ENCODE results near the gene SDK1. TPM values are rescaled to one million over a fixed set of nuclear protein-coding genes. Genes with fewer than 3 reads are reported as not detected.
"Not testable (repeated sequence)": the region's sequence is repeated elsewhere in the genome, so short reads cannot be mapped to it uniquely, and the experiment has no call there.

The SDK1 gene
- polyA plus RNA-seq, 3 donors, result 3.2 to 6.6 (median 3.3) TPM

DNA sequence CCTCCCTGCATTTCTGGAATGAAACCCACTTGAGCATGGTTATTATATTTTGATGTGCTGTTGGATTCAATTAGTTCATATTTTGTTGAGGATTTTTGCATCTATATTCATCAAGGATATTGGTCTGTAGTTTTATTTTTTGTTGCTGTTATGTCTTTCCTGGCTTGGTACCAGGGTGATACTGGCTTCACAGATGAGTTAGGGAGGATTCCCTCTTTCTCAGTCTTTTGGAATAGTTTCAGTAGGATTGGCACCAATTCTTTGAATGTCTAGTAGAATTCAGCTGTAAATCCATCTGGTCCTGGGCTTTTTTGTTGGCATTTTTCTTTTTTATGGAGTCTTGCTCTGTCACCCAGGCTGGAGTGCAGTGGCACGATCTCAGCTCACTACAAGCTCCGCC lies 405.0 kb downstream of the SDK1 start:
- H3K27ac ChIP-seq (ENCODE audit: low read depth, low read length), result not testable (repeated sequence)
- WGBS, 3 donors, result 90 to 100% (median 98%) methylated on average over 2 of the region's 2 CpGs

GRCh38 chr7:3710122-3710521 lies 409.1 kb downstream of the SDK1 start:
- no peak overlapping the region for H3K27ac ChIP-seq (ENCODE audit: low read depth, low read length)
- WGBS, 3 donors, result 37 to 87% (median 82%) methylated on average over 1 of the region's 1 CpG

- 19 to 49% (median 37%) methylated on average over 5 of the region's 5 CpGs for WGBS, 3 donors
- H3K27ac ChIP-seq (ENCODE audit: low read depth, low read length), result no peak overlapping the region
Observed at GRCh38 chr7:3710531-3710930, 409.5 kb downstream of the SDK1 start.

DNA sequence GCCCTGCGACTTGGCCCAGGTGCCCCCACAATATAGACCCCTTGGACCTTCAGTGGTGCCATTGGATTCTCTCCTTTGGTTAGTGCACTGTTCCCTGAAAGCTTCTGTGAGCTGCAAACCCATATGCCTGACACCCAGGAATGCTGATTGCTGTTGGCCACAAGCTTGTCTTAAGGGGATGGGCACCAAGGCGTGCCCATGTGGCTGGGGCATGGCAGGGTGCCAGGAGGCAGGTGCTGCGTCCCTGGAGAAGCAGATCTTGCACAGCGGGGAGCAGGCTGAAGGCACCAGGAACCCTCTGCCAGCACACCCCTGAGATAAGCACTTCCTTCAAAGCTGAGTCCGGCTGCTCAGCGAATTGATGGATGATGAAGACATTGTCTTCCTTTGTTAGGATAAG lies 411.8 kb downstream of the SDK1 start:
- no peak overlapping the region for H3K27ac ChIP-seq (ENCODE audit: low read depth, low read length)
- 55 to 60% (median 60%) methylated on average over 6 of the region's 6 CpGs for WGBS, 3 donors

- WGBS, 3 donors, result 93 to 95% (median 94%) methylated on average over 3 of the region's 3 CpGs
- no peak overlapping the region for H3K27ac ChIP-seq (ENCODE audit: low read depth, low read length)
Observed at GRCh38 chr7:3721422-3721821, 420.4 kb downstream of the SDK1 start.

GRCh38 chr7:3722396-3722922 lies 421.4 kb downstream of the SDK1 start:
- H3K27ac ChIP-seq (ENCODE audit: low read depth, low read length), result no peak overlapping the region
- WGBS, 3 donors, result 38 to 52% (median 43%) methylated on average over 13 of the region's 13 CpGs

DNA sequence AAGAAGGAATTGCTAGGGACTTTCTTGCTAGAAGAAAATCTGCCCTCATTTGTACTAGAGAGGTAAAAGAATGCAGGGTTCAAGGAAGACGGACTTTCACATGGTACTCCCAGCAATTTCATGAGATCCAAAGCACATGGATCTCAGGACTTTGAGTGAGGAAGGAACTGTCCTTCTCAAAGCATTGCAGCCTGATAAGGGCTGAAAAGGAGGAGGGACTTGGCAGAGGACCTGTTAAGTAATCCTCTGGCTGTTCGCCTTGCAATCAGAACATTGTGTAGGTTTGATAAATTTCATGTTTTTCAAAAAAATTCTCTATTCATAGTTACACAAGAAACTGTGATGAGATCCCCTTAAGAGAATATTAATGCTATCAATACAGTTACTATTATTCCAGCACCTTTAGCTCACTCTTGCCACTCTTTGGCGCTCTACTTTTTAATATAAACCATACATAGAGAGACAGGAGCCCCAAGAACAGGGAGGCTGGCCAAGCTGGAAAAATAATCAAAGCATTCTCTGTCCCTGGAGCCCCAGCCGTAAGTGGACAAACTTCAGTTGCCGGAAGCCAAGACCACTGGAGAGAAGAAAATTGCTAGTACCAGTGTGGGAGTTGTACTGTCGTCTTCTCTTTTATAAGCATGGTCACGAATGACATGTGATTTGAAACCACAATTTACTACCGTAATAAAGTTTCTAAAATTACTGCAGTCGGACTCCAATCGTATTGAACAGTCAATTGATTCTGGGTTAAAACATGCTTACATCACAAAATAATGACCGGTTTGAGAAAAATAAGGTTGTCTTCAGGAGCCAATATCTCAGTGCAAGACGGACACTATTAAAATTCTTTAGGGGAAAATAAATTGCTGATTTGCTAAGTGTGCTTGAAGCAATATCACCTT lies 424.4 kb downstream of the SDK1 start:
- WGBS, 3 donors, result 53 to 73% (median 58%) methylated on average over 12 of the region's 12 CpGs
- H3K27ac ChIP-seq (ENCODE audit: low read depth, low read length), result no peak overlapping the region

DNA sequence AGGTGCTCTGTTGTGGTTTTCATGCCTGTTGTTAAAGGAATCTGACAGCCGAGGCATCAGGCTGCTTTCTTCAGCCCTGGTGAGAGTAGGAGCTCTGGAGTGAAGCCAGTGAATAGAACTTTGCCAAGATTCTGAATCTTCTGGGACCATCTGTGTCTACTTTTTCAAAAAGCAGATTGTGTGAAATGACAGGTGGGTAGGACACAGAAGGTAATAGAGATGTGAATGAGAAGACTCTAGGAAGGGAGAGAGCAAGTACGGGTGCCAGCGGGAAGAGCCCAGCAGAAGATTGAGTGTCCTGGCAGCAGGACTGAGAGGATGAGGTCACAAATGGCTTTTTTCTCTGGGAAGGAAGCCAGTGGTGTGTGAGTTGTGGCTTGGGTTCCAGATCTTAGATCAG lies 429.2 kb downstream of the SDK1 start:
- H3K27ac ChIP-seq (ENCODE audit: low read depth, low read length), result no peak overlapping the region
- 48 to 82% (median 53%) methylated on average over 3 of the region's 3 CpGs for WGBS, 3 donors

GRCh38 chr7:3732395-3733005 lies 431.4 kb downstream of the SDK1 start:
- WGBS, 3 donors, result 87 to 90% (median 88%) methylated on average over 9 of the region's 9 CpGs
- no peak overlapping the region for H3K27ac ChIP-seq (ENCODE audit: low read depth, low read length)

- WGBS, 3 donors, result 78 to 84% (median 81%) methylated on average over 11 of the region's 11 CpGs
- no peak overlapping the region for H3K27ac ChIP-seq (ENCODE audit: low read depth, low read length)
Observed at GRCh38 chr7:3733541-3734140, 432.6 kb downstream of the SDK1 start.

DNA sequence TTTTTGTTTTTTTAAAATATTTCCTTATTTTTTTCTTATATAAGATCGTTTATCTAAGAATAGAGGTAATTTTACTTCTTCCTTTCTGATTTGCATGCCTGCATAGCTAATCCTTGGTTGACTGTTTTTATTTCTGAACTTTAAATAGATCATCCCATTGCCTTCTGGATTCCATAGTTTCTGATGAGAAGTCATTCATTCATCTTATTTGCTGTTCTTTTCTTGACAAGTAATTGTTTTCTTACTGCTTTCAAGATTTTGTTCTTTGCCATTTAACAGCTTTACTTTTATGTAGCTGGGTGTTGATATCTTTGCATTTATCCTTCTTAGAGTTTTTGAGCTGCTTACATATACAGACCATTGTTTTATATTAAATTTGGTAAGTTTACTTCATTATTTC lies 437.9 kb downstream of the SDK1 start:
- H3K27ac ChIP-seq (ENCODE audit: low read depth, low read length), result no peak overlapping the region
- 87 to 100% (median 91%) methylated on average over 1 of the region's 1 CpG for WGBS, 3 donors

DNA sequence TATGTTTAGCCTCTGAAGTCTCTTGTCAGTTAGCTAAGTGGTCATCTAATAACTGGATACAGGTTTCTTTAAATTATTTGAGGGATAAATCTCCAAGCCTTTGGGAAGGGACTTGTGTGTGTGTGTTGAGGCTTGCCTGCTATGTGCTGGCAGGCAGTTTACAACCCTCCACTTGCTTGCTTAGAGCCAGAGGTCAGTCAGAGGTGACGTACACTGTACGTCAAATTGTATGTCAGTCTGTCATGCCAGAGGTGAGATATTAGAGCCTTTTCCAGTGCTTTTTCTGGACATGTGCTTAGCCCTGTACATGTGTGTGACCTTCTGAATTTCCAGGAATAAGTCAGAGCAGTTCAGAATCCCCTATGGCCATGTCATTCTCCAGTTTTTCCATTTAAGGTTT lies 438.9 kb downstream of the SDK1 start:
- H3K27ac ChIP-seq (ENCODE audit: low read depth, low read length), result no peak overlapping the region
- whole genome bisulfite sequencing, 3 donors, result 82 to 92% (median 85%) methylated on average over 2 of the region's 2 CpGs

- H3K27ac ChIP-seq (ENCODE audit: low read depth, low read length), result no peak overlapping the region
- WGBS, 3 donors, result 30 to 74% (median 45%) methylated on average over 2 of the region's 2 CpGs
Observed at GRCh38 chr7:3747467-3747866, 446.4 kb downstream of the SDK1 start.

- 89 to 96% (median 90%) methylated on average over 2 of the region's 2 CpGs for WGBS, 3 donors
- H3K27ac ChIP-seq (ENCODE audit: low read depth, low read length), result no peak overlapping the region
Observed at GRCh38 chr7:3748389-3748788, 447.3 kb downstream of the SDK1 start.

DNA sequence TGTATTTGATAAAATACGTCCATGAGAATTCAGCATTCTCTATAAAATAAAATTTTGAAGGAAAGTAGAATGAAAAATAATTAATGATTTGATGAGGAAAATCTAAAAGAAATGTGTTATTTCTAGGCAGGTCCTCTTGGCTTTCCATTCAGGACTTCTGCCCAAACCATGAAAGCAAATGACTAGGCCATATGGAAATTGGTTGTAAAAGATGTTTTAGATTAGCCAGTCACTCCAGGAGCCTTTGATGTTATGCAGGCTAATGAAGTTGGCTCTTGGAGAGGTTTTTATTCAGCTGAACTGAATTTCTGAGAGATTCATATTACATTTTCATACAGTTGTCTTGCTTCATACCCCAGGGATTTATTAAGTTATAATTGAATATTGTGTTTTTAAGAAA lies 452.8 kb downstream of the SDK1 start:
- no peak overlapping the region for H3K27ac ChIP-seq (ENCODE audit: low read depth, low read length)
- WGBS, 3 donors, result 95 to 99% (median 97%) methylated on average over 1 of the region's 1 CpG

- 61 to 65% (median 61%) methylated on average over 15 of the region's 15 CpGs for WGBS, 3 donors
- H3K27ac ChIP-seq (ENCODE audit: low read depth, low read length), result no peak overlapping the region
Observed at GRCh38 chr7:3754493-3755341, 453.7 kb downstream of the SDK1 start.

DNA sequence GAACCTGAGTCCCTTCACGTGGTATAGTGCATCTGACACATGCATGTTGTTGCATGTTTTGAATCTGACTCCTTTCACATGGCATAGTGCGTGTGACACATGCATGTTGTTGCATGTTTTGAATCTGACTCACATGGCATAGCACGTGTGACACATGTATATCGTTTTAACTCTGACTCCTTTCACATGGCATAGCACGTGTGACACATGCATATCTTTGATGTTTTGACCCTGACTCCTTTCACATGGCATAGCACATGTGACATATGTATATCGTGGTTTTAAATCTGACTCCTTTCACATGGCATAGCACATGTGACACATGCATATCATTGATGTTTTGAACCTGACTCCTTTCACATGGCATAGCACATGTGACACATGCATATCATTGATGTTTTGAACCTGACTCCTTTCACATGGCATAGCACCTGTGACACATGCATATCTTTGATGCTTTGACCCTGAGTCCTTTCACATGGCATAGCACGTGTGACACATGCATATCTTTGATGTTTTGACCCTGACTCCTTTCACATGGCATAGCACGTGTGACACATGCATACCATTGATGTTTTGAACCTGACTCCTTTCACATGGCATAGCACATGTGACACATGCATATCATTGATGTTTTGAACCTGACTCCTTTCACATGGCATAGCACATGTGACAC lies 454.9 kb downstream of the SDK1 start:
- 93 to 95% (median 94%) methylated on average over 8 of the region's 8 CpGs for WGBS, 3 donors
- H3K27ac ChIP-seq (ENCODE audit: low read depth, low read length), result not testable (repeated sequence)

GRCh38 chr7:3757059-3757458 lies 456.0 kb downstream of the SDK1 start:
- 69 to 91% (median 79%) methylated on average over 3 of the region's 3 CpGs for WGBS, 3 donors
- no peak overlapping the region for H3K27ac ChIP-seq (ENCODE audit: low read depth, low read length)
